Measurements from ENCODE around the gene KIF3C.
"Not testable (repeated sequence)": the region's sequence is repeated elsewhere in the genome, so short reads cannot be mapped to it uniquely, and the experiment has no call there.

The KIF3C gene

GRCh38 chr2:26017464-26018183 lies 35.3 kb upstream of the KIF3C start:
- TF ChIP-seq CTCF (IDR thresholded peaks at IDR 0.05; ENCODE audit: low read depth, low read length, missing control alignments), result no peak
- Histone ChIP-seq H3K36me3 (replicated peaks) (no peaks in the 10 kb centered on the region), H3K27me3 (replicated peaks) (no peaks in the 10 kb centered on the region), H3K27ac (peak overlapping the region; percentile 42), H3K4me3 (ENCODE audit: low read depth, low read length) (no peak overlapping the region)
- DNase-seq, result no peak
- in situ Hi-C loops (cut with HindIII; ENCODE audit: low pct_ligation_motif_present, low sequenced_read_pairs), result no loop called here

GRCh38 chr2:26016706-26017045 lies 34.4 kb upstream of the KIF3C start:
- H3K27ac ChIP-seq; H3K4me3 ChIP-seq (ENCODE audit: low read depth, low read length); H3K27me3 ChIP-seq (replicated peaks); H3K36me3 ChIP-seq (replicated peaks); in situ Hi-C loops (cut with HindIII; ENCODE audit: low pct_ligation_motif_present, low sequenced_read_pairs); DNase-seq: not testable (repeated sequence)

GRCh38 chr2:26016012-26016705 lies 33.9 kb upstream of the KIF3C start:
- no peak for TF ChIP-seq CTCF (IDR thresholded peaks at IDR 0.05; ENCODE audit: low read depth, low read length, missing control alignments)
- H3K27me3 ChIP-seq (replicated peaks), result no peaks in the 10 kb centered on the region
- no peak overlapping the region for H3K4me3 ChIP-seq (ENCODE audit: low read depth, low read length)
- no peak for DNase-seq
- in situ Hi-C loops (cut with HindIII; ENCODE audit: low pct_ligation_motif_present, low sequenced_read_pairs), result no loop called here
- no peaks in the 10 kb centered on the region for H3K36me3 ChIP-seq (replicated peaks)
- H3K27ac ChIP-seq, result no peak overlapping the region

- H3K27me3 ChIP-seq (replicated peaks), result no peaks in the 10 kb centered on the region
- TF ChIP-seq CTCF (IDR thresholded peaks at IDR 0.05; ENCODE audit: low read depth, low read length, missing control alignments), result no peak
- in situ Hi-C loops (cut with HindIII; ENCODE audit: low pct_ligation_motif_present, low sequenced_read_pairs), result no loop called here
- no peak overlapping the region for H3K4me3 ChIP-seq (ENCODE audit: low read depth, low read length)
- H3K36me3 ChIP-seq (replicated peaks), result no peaks in the 10 kb centered on the region
- DNase-seq, result no peak
- no peak overlapping the region for H3K27ac ChIP-seq
Observed at GRCh38 chr2:26013668-26014067, 31.4 kb upstream of the KIF3C start.

GRCh38 chr2:26011990-26012856 lies 29.9 kb upstream of the KIF3C start:
- in situ Hi-C loops (cut with HindIII; ENCODE audit: low pct_ligation_motif_present, low sequenced_read_pairs), result no loop called here
- no peak for DNase-seq
- no peak overlapping the region for H3K4me3 ChIP-seq (ENCODE audit: low read depth, low read length)
- no peak for TF ChIP-seq CTCF (IDR thresholded peaks at IDR 0.05; ENCODE audit: low read depth, low read length, missing control alignments)
- H3K36me3 ChIP-seq (replicated peaks), result no peaks in the 10 kb centered on the region
- H3K27me3 ChIP-seq (replicated peaks), result no peaks in the 10 kb centered on the region
- no peak overlapping the region for H3K27ac ChIP-seq

- DNase-seq, result no peak
- Histone ChIP-seq H3K36me3 (replicated peaks) (no peaks in the 10 kb centered on the region), H3K4me3 (ENCODE audit: low read depth, low read length) (no peak overlapping the region), H3K27ac (no peak overlapping the region), H3K27me3 (replicated peaks) (no peaks in the 10 kb centered on the region)
- in situ Hi-C loops (cut with HindIII; ENCODE audit: low pct_ligation_motif_present, low sequenced_read_pairs), result no loop called here
- no peak for TF ChIP-seq CTCF (IDR thresholded peaks at IDR 0.05; ENCODE audit: low read depth, low read length, missing control alignments)
Observed at GRCh38 chr2:26011609-26011989, 29.3 kb upstream of the KIF3C start.

Measured in brain microvascular endothelial cell (primary cell).